Peyer's patch (tissue), 4 donors: ENCODE data around the gene C10orf105.

Experiments
- CTCF ChIP-seq, 6 experiments: fragments of 450-650 bp in 4 of 6; fragments of 200-600 bp in 2 of 6; sonication (generic) in 1 of 6; IDR thresholded peaks; one replicate each; pipeline ENCODE4 v1.5.1; 2017 to 2019; ENCODE audit warnings: antibody characterized with exemption in 6 of 6, mild to moderate bottlenecking in 3 of 6, moderate library complexity in 1 of 6
- POLR2A ChIP-seq, 2 donors: fragments of 450-650 bp; IDR thresholded peaks; one replicate each; pipeline ENCODE4 v1.5.1; 2017; ENCODE audit warnings: antibody characterized with exemption in 2 of 2, mild to moderate bottlenecking in 2 of 2, moderate library complexity in 2 of 2

GRCh38 chr10:71750124-71750841, 30.7 kb upstream of the C10orf105 start:
- TF ChIP-seq POLR2A (IDR thresholded peaks at IDR 0.05) (no peak), CTCF (IDR thresholded peaks at IDR 0.05) (no peak)
